HFF-Myc (cell line): ENCODE measurements around the gene TRIM32.

Experiments used
- DNase-seq: peaks from one replicate; pipeline ENCODE4 v3.0.0-alpha.2; 2011; ENCODE audit warnings: low read depth; ENCODE audit errors: extremely low read depth
- H3K4me3 ChIP-seq: replicated peaks from 2 replicates; pipeline ENCODE4 v1.5.1; 2011; ENCODE audit warnings: low read depth, mild to moderate bottlenecking, control low read depth, low read length
- TF ChIP-seq, protein P1 (sequence below): IDR thresholded peaks from 2 replicates; pipeline ENCODE4 v1.5.1; 2012; ENCODE audit warnings: mild to moderate bottlenecking, low read depth, low read length, control low read depth; ENCODE audit errors: missing control alignments

The TRIM32 gene

DNA sequence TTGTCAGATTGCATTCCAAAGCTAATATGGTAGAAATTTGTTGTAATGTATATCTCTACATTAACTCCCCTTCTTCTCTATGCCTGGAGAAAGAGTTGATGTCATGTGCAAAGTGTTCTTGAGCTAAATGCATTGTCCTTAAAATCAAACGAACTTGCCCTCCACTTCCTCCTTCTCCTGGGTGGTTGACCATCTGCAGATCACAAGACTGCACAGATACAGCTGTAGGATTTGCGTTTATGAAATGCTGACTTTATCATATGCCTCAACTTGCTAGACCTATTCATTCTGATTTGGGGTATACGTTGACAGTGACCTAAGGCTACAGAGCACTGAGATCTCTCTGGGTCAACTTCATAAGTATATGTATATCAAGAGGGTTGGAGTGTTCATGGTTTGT, 8.3 kb downstream of the TRIM32 start:
- no peak overlapping the region for H3K4me3 ChIP-seq
- no peak for DNase-seq
- TF ChIP-seq, protein P1, sequence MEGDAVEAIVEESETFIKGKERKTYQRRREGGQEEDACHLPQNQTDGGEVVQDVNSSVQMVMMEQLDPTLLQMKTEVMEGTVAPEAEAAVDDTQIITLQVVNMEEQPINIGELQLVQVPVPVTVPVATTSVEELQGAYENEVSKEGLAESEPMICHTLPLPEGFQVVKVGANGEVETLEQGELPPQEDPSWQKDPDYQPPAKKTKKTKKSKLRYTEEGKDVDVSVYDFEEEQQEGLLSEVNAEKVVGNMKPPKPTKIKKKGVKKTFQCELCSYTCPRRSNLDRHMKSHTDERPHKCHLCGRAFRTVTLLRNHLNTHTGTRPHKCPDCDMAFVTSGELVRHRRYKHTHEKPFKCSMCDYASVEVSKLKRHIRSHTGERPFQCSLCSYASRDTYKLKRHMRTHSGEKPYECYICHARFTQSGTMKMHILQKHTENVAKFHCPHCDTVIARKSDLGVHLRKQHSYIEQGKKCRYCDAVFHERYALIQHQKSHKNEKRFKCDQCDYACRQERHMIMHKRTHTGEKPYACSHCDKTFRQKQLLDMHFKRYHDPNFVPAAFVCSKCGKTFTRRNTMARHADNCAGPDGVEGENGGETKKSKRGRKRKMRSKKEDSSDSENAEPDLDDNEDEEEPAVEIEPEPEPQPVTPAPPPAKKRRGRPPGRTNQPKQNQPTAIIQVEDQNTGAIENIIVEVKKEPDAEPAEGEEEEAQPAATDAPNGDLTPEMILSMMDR, result no peak

DNA sequence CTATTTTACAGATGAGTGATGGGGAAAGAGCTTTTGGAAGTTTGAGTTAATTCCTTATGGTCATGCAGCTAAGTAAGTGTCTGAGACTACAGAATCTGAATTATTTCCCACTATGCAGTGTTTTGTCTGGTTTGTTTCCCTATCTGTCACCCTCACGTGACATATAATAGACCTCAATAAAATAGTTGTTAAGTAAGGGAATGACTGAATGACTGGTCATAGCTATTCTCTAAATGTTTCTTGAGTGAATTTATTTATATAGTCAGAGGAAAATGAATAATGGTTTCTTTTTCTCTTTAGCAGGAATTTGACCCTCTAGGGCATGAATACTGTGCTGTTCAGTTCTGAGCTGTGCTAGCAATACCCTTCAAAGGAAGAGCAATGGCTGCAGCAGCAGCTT, 10.3 kb downstream of the TRIM32 start:
- DNase-seq, result no peak
- TF ChIP-seq, protein P1, result no peak
- H3K4me3 ChIP-seq, result no peak overlapping the region

DNA sequence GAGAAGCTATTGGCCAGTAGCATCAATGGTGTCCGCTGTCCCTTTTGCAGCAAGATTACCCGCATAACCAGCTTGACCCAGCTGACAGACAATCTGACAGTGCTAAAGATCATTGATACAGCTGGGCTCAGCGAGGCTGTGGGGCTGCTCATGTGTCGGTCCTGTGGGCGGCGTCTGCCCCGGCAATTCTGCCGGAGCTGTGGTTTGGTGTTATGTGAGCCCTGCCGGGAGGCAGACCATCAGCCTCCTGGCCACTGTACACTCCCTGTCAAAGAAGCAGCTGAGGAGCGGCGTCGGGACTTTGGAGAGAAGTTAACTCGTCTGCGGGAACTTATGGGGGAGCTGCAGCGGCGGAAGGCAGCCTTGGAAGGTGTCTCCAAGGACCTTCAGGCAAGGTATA, 10.8 kb downstream of the TRIM32 start:
- TF ChIP-seq, protein P1, result no peak
- no peak overlapping the region for H3K4me3 ChIP-seq
- no peak for DNase-seq

DNA sequence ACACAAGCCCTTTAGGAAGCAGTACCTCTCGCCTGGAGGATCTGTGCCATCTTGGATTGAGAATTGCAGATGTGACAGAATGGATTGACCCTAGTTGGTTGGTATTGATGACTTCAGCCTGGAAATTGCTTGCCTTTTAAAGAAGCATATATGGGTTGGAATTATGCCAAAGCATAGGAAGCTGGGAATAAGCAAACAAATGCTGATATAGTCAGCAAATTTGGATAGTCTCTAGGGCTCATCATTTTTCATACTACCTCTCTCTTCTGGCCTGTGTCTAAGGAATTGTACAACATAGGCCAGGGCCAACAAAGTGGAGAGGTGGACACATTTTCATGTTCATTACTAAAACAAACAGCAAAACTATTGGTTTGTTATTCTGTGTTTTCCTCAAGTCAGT, 13.2 kb downstream of the TRIM32 start:
- DNase-seq, result no peak
- TF ChIP-seq, protein P1, result no peak
- no peak overlapping the region for H3K4me3 ChIP-seq

DNA sequence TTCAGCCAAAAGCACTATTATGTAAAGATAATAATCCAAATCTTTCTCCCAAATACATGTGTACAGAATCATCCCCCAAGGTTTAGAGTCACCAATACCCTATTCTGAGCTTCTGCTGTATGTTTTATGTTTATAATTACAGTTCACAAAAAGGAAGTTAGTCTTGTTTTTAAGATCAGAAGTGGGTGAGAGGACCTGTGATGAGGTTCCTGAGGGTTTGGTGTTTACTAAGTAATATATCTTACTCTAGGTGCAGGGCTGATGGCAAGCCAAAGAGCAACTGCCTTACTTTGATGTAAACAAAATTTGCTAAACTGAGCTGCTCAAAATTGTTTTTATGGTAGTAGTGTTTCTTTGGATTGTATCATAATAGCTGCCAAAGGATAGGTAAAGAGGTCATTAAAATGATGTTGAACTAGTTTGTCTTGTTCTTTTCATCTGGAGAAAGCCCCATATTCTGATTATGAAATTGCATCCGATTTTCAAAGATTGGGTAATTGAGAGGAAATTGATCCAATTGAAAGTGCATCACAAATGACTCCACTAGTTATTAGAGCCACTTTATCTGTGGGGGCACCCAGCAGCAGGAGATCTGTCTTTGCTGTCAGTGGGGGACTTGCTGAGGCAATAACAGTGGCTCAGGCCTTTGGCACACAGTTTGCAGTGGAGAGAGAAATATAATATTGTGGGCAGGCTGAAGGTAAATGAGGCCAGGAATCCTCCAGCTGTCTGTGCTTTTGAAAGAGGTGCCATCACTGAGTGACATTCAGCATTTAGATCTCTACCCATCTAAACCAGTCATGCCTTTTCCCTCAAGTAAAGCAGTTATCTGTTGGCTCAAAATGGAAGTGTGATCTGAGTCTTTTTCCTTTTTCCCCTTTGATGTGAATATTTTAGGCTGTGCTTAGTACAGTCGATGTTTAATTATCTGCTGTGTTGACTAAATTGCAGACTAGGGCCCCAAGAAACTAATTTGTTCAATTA, 14.1 kb downstream of the TRIM32 start:
- TF ChIP-seq, protein P1, result no peak
- no peak for DNase-seq
- H3K4me3 ChIP-seq, result no peak overlapping the region

DNA sequence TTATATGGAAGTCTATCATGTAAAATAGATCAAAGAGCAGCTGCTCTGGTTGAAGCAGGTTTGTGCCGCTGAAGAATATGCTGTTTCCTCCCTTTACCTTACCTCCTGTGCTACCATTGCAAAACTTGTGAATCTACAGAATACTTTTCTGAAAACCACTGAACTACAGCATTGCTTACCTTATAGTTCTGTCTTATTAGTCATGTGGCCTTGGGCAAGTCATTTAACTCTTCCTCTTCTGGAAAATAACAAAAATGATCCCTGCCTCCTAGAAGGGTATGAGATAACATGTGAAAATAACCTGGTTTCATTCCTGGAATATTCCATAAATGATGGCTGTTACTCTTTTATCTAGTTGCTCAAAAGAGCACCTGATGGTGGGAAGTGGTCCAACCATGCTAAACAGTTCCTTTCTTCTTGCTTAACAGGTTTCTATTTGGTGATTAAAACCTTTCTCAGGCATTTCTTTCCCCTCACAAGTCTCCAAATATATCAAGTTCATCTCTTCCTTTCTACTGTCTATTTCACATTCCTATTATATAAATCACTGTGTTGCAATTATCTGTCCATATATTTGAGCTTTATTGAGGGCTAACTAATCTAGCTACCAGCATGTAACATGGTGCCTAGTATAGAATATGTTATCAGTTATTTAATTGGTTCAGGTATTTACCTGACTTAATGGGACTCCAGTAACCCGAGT, 15.0 kb downstream of the TRIM32 start:
- TF ChIP-seq, protein P1, result no peak
- DNase-seq, result no peak
- H3K4me3 ChIP-seq, result no peak overlapping the region
